ENCODE measurements around the gene SETD2. TPM values are rescaled to one million over a fixed set of nuclear protein-coding genes. Genes with fewer than 3 reads are reported as not detected.

The SETD2 gene
- total and polyA plus RNA-seq, 2 experiments from 2014 or later, result 11.9 to 37.8 TPM

GRCh38 chr3:47001731-47002170 lies 162.2 kb downstream of the SETD2 start:
- Histone ChIP-seq H3K27ac (no peak overlapping the region), H3K36me3 (replicated peaks; ENCODE audit: insufficient read depth, low read depth) (no peaks in the 10 kb centered on the region), H3K4me1 (ENCODE audit: insufficient read depth) (peaks cover 6% of the 10 kb centered on the region), H3K4me2 (no peak overlapping the region), H3K9me2 (replicated peaks; ENCODE audit: insufficient read depth) (no peaks in the 10 kb centered on the region), H3K79me2 (no peaks in the 10 kb centered on the region), H4K20me1 (ENCODE audit: insufficient read depth, poor library complexity, severe bottlenecking) (no peaks in the 10 kb centered on the region), H3K27me3 (no peaks in the 10 kb centered on the region), H2AFZ (no peak overlapping the region), H3K4me3 (no peak overlapping the region), H3K9me3 (ENCODE audit: low read depth) (no peaks in the 10 kb centered on the region)
- WGBS (ENCODE audit: low lambda C conversion rate, missing lambda C conversion rate), result 97% methylated on average over 16 of the region's 16 CpGs
- no peak for DNase-seq (ENCODE audit: low spot score)
- TF ChIP-seq EZH2phosphoT487 (IDR thresholded peaks at IDR 0.05; ENCODE audit: low read depth, severe bottlenecking, unreplicated experiment) (no peak), EZH2 (IDR thresholded peaks at IDR 0.05; ENCODE audit: borderline replicate concordance) (no peak), CTCF (IDR thresholded peaks at IDR 0.05; ENCODE audit: poor library complexity) (no peak)

- Histone ChIP-seq H2AFZ (no peak overlapping the region), H4K20me1 (ENCODE audit: insufficient read depth, poor library complexity, severe bottlenecking) (no peaks in the 10 kb centered on the region), H3K9me2 (replicated peaks; ENCODE audit: insufficient read depth) (no peaks in the 10 kb centered on the region), H3K27me3 (no peaks in the 10 kb centered on the region), H3K36me3 (replicated peaks; ENCODE audit: insufficient read depth, low read depth) (no peaks in the 10 kb centered on the region), H3K4me1 (ENCODE audit: insufficient read depth) (peaks cover 10% of the 10 kb centered on the region), H3K79me2 (no peaks in the 10 kb centered on the region), H3K27ac (no peak overlapping the region), H3K4me3 (no peak overlapping the region), H3K9me3 (ENCODE audit: low read depth) (no peaks in the 10 kb centered on the region), H3K4me2 (no peak overlapping the region)
- TF ChIP-seq EZH2 (IDR thresholded peaks at IDR 0.05; ENCODE audit: borderline replicate concordance) (no peak), CTCF (IDR thresholded peaks at IDR 0.05; ENCODE audit: poor library complexity) (no peak), EZH2phosphoT487 (IDR thresholded peaks at IDR 0.05; ENCODE audit: low read depth, severe bottlenecking, unreplicated experiment) (no peak)
- no peak for DNase-seq (ENCODE audit: low spot score)
- 92% methylated on average over 25 of the region's 25 CpGs for WGBS (ENCODE audit: low lambda C conversion rate, missing lambda C conversion rate)
Measured at GRCh38 chr3:47000922-47001730, 162.8 kb downstream of the SETD2 start.

- no peaks in the 10 kb centered on the region for H3K9me2 ChIP-seq (replicated peaks; ENCODE audit: insufficient read depth)
- H3K4me1 ChIP-seq (ENCODE audit: insufficient read depth), result peaks cover 10% of the 10 kb centered on the region
- TF ChIP-seq EZH2phosphoT487 (IDR thresholded peaks at IDR 0.05; ENCODE audit: low read depth, severe bottlenecking, unreplicated experiment) (no peak), EZH2 (IDR thresholded peaks at IDR 0.05; ENCODE audit: borderline replicate concordance) (no peak), CTCF (IDR thresholded peaks at IDR 0.05; ENCODE audit: poor library complexity) (no peak)
- H3K4me3 ChIP-seq, result no peak overlapping the region
- H3K36me3 ChIP-seq (replicated peaks; ENCODE audit: insufficient read depth, low read depth), result no peaks in the 10 kb centered on the region
- H3K27me3 ChIP-seq, result no peaks in the 10 kb centered on the region
- no peaks in the 10 kb centered on the region for H3K9me3 ChIP-seq (ENCODE audit: low read depth)
- no peak overlapping the region for H2AFZ ChIP-seq
- DNase-seq (ENCODE audit: low spot score), result no peak
- no peak overlapping the region for H3K27ac ChIP-seq
- no peak overlapping the region for H3K4me2 ChIP-seq
- WGBS (ENCODE audit: low lambda C conversion rate, missing lambda C conversion rate), result 95% methylated on average over 10 of the region's 10 CpGs
- H3K79me2 ChIP-seq, result no peaks in the 10 kb centered on the region
- H4K20me1 ChIP-seq (ENCODE audit: insufficient read depth, poor library complexity, severe bottlenecking), result no peaks in the 10 kb centered on the region
Measured at GRCh38 chr3:47000198-47000815, 163.6 kb downstream of the SETD2 start.
